T-helper 17 cell (primary cell): ENCODE measurements around the gene SURF1. TPM values are rescaled to one million over a fixed set of nuclear protein-coding genes. Genes with fewer than 3 reads are reported as not detected.
A peak's percentile ranks its signal among the peaks of the same experiment; 100 is the strongest.

ENCODE experiments used
- ATAC-seq: fragments of 150-1000 bp; cut with Tn5 transposase; 2 replicates; pipeline ENCODE4 v1.10.0; 2021; ENCODE audit warnings: mild to moderate bottlenecking, moderate library complexity
- DNase-seq, 3 donors: peaks; one replicate each; pipeline versions ENCODE4 v3.0.0 to v3.0.0-alpha.2; 2020 to 2021
- H3K9me3 ChIP-seq: one replicate; pipeline ENCODE4 v1.7.0; 2013; ENCODE audit warnings: low read length, mild to moderate bottlenecking; ENCODE audit not compliant: control insufficient read depth, poor library complexity, severe bottlenecking
- H3K27ac Mint-ChIP-seq: one replicate; pipeline ENCODE4 v1.8.0; 2022; ENCODE audit warnings: mild to moderate bottlenecking, moderate library complexity, mixed read lengths
- H3K27me3 Mint-ChIP-seq: one replicate; pipeline ENCODE4 v1.8.0; 2022; ENCODE audit warnings: mixed read lengths
- H3K36me3 Mint-ChIP-seq: one replicate; pipeline ENCODE4 v1.8.0; 2022; ENCODE audit warnings: low read depth, mixed read lengths
- H3K4me1 Mint-ChIP-seq: one replicate; pipeline ENCODE4 v1.8.0; 2022; ENCODE audit warnings: mild to moderate bottlenecking, mixed read lengths
- H3K4me3 Mint-ChIP-seq: one replicate; pipeline ENCODE4 v1.8.0; 2022; ENCODE audit warnings: mild to moderate bottlenecking, moderate library complexity, mixed read lengths
- total RNA-seq, 4 donors: library from RNA in 2 of 4; stranded (reverse) in 2 of 4; gene quantifications; one replicate each; pipeline ENCODE4 v1.2.3 and lab custom pipeline; 2022 to 2026

SURF1 gene
- total RNA-seq, 2 donors from 2014 or later = 34.9 to 46.9 TPM

DNA sequence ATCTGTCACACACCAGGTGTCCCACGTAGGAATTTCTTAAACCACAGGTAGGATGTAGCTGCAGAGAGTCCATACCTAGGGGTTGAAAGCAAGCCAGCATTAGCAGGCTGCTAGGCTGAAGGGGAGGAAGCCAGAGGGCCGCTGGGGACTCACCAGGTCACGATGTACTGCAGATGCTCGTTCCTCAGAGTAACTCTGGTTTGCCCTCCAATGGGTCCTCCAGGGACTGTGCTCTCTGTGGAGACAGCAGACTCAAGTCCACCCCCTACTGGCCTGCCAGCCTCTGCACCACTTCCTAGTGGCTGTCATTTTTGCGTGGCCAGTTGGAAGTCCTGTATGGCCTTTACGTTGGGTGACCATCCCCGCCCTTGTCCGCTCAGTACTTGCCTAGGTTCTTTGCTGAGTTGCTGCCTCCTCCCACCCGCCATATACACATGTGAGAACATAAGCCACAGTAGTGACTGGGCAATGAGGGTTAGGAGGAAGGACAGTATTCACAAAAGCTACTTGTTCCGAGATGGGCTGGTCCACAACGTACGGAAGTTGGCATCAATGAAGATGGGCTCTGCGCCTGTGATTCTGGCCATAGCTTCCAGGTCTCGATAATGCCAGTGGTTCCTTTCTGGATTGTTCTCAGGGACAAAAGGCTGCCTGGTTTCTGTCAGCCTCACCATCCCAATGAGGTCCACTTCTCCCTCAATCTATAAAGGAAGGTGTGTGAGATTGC is 4.2 kb downstream of the SURF1 start:
- peak overlapping the region; percentile 5 for H3K4me3 Mint-ChIP-seq
- ATAC-seq (no peak), DNase-seq (no peak)
- H3K27me3 Mint-ChIP-seq = no peaks in the 10 kb centered on the region
- H3K27ac Mint-ChIP-seq = no peak overlapping the region
- H3K4me1 Mint-ChIP-seq = peaks cover 23% of the 10 kb centered on the region
- peaks cover 7% of the 10 kb centered on the region for H3K36me3 Mint-ChIP-seq
- no peaks in the 10 kb centered on the region for H3K9me3 ChIP-seq

- Mint-ChIP-seq H3K27me3 (no peaks in the 10 kb centered on the region), H3K4me3 (no peak overlapping the region), H3K36me3 (peaks cover 7% of the 10 kb centered on the region), H3K4me1 (peaks cover 29% of the 10 kb centered on the region), H3K27ac (no peak overlapping the region)
- no peak for ATAC-seq
- no peaks in the 10 kb centered on the region for H3K9me3 ChIP-seq
- DNase-seq = no peak
Measured at GRCh38 chr9:133351526-133351907, 4.8 kb downstream of the SURF1 start.

GRCh38 chr9:133349965-133350616 is 6.2 kb downstream of the SURF1 start:
- no peaks in the 10 kb centered on the region for H3K27me3 Mint-ChIP-seq
- no peaks in the 10 kb centered on the region for H3K9me3 ChIP-seq
- H3K27ac Mint-ChIP-seq = peak overlapping the region; percentile 99
- H3K36me3 Mint-ChIP-seq = peaks cover 7% of the 10 kb centered on the region
- DNase-seq (no peak), ATAC-seq (no peak)
- H3K4me1 Mint-ChIP-seq = peaks cover 31% of the 10 kb centered on the region
- peak overlapping the region; percentile 100 for H3K4me3 Mint-ChIP-seq

DNA sequence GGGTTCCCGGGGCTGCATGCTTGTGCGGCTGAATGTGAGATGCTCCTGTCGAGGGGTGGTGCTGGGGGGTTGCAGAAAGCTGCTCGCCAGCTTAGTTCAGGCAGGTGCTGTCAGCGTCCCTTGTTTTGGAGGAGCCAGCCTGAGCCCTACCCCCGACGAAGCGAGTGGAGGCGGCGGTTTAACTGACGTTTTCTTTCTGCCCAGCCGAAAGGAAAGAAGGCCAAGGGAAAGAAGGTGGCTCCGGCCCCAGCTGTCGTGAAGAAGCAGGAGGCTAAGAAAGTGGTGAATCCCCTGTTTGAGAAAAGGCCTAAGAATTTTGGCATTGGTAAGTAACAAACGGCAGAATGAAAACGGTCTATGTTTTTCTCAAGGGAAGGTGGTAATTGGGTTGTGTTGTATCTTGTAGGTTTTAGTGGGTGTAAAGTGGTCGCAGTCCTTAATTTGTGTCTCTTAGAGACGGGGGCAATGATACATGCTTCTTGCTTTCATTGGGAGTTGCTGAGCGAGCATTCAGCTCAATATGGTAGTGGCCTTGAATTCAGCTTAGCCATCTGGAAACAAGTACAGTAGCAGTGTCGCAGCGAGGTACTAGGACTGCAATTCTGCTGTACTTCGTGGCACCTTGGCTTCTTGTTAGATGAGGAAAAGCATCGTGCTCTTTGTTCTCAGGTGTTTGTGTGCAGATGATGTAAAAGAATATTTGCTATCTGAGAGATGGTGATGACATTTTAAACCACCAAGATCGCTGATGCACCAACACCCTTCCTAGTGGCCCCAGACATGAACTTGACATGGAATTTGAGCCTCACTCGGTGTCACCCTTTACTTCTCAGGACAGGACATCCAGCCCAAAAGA is 7.3 kb downstream of the SURF1 start:
- no peaks in the 10 kb centered on the region for H3K9me3 ChIP-seq
- H3K4me3 Mint-ChIP-seq = peak overlapping the region; percentile 100
- no peak for DNase-seq
- no peaks in the 10 kb centered on the region for H3K27me3 Mint-ChIP-seq
- peaks cover 31% of the 10 kb centered on the region for H3K4me1 Mint-ChIP-seq
- peaks cover 7% of the 10 kb centered on the region for H3K36me3 Mint-ChIP-seq
- peak overlapping the region; percentile 99 for H3K27ac Mint-ChIP-seq
- ATAC-seq = peak; percentile 3

DNA sequence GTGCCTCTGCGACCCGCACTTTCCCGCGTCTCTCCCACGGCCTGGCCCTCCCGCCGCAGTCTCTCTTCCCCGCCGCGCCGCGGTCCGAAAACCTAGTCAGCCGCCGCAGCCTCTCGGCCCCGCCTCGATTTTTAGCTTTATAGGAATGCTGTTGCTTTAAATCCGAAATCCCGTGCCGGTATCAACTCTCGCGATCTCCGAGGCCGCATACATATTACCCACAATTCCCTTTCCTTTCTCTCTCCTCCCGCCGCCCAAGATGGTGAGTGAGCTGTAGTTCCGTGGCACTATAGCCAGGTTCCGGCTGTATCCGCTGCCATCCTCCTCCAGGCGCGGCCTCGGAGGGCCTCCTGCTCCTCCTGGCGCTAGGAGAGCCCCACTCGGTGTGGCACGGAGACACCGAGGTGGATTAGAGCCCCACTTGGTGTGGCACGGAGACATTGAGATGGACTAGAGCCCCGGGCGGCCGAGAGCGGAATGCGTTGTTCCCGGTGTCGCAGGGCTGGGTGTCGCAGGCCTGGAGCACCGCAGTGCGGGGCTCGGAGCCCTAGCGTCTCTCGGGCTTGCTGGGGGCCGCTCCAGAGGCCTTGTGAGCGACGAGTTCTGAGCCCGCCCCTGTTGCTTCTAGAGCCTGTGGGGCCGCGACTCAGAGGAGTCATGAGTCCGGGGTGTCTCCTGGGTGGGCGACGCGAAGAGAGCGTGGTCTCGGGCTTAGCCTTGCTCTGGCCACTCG is 8.1 kb downstream of the SURF1 start, which contains the start of the genes MED22 and RPL7A:
Gene MED22, minus strand, starts transcription at position 147 of the 733 bp plus-strand sequence. CDS start 1,469 bp downstream, outside the sequence.
Gene RPL7A, plus strand, starts transcription at position 234 of the 733 bp plus-strand sequence. Its CDS starts 26 bp downstream, at position 260.
- Mint-ChIP-seq H3K36me3 (peaks cover 7% of the 10 kb centered on the region), H3K4me1 (peaks cover 27% of the 10 kb centered on the region), H3K4me3 (peak within 1 kb of the TSS; percentile 100), H3K27ac (peak within 1 kb of the TSS; percentile 99), H3K27me3 (no peaks in the 10 kb centered on the region)
- peak; percentile 92 for ATAC-seq
- peak; percentile 70 to 82 (median 82) for DNase-seq
- H3K9me3 ChIP-seq = no peaks in the 10 kb centered on the region

GRCh38 chr9:133347515-133347984 is 8.7 kb downstream of the SURF1 start:
- ATAC-seq = peak; percentile 50
- Mint-ChIP-seq H3K4me1 (peaks cover 27% of the 10 kb centered on the region), H3K4me3 (peak overlapping the region; percentile 100), H3K27me3 (no peaks in the 10 kb centered on the region), H3K36me3 (peaks cover 7% of the 10 kb centered on the region), H3K27ac (peak overlapping the region; percentile 99)
- DNase-seq = peak in 2 of 3 donors; percentile 24 to 46
- H3K9me3 ChIP-seq = no peaks in the 10 kb centered on the region

DNA sequence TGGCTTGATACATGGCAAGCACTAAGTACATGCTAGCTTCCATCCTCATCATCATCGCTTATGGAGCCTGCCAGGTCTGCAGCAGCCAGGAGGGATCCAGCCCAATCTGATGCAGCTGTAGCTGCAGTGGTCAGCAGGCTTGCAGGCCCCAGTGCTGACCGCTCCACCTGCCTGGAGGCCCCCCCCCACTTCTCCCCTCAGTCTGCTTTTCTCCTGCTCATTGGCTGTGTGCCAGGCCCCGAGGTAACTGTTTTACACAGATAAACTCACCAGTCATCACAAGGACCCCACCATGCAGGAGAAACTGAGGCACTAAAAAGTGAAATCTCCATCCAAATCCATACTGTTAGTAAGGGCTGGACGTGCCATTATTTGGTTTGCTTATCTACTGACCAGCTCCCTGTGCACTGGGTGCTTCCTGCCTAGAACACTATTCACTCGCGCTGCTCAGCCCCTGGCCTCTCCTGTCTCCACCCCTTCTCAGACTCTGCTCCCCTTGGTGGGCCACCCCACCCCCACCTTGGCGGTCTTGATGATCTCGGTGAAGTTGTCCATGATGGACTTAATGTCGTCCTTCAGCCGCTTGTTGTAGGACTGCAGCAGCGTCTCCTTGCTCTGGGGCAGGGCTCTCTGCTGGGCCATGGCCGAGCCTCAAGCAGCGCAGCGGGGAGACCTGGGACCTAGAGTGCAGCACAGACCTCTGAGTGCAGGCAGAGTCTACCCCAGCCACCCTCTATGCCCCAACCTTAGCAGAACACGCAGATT is 10.1 kb downstream of the SURF1 start:
- Mint-ChIP-seq H3K27ac (peak overlapping the region; percentile 99), H3K4me1 (peaks cover 33% of the 10 kb centered on the region), H3K36me3 (peaks cover 7% of the 10 kb centered on the region), H3K27me3 (no peaks in the 10 kb centered on the region), H3K4me3 (peak overlapping the region; percentile 94)
- no peaks in the 10 kb centered on the region for H3K9me3 ChIP-seq
- no peak for ATAC-seq
- no peak for DNase-seq

GRCh38 chr9:133345596-133345995 is 10.7 kb downstream of the SURF1 start:
- no peaks in the 10 kb centered on the region for H3K9me3 ChIP-seq
- Mint-ChIP-seq H3K36me3 (peaks cover 8% of the 10 kb centered on the region), H3K4me3 (no peak overlapping the region), H3K27ac (no peak overlapping the region), H3K4me1 (peaks cover 34% of the 10 kb centered on the region), H3K27me3 (no peaks in the 10 kb centered on the region)
- ATAC-seq = no peak
- DNase-seq = no peak

DNA sequence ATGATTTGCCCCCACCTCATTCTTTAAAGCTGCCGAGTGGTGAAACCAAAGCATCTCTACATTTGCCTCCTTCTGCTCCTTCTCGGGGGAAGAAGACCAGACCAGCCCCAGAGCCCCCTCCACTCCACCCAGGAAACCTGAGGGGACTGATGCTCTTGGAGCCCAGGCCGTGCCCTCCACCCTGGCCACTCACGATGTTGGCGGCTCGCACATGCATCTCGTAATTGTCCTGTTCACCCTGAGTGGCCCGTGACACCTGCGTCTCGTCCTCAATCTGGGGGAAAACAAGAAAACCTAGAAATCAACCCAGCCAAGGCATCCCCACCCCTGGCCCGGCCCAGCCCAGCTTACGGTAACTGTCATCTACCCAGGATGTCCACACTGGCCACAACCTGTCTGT is 11.3 kb downstream of the SURF1 start:
- no peak overlapping the region for H3K4me3 Mint-ChIP-seq
- no peaks in the 10 kb centered on the region for H3K9me3 ChIP-seq
- H3K27me3 Mint-ChIP-seq = no peaks in the 10 kb centered on the region
- H3K27ac Mint-ChIP-seq = no peak overlapping the region
- peaks cover 9% of the 10 kb centered on the region for H3K36me3 Mint-ChIP-seq
- no peak for DNase-seq
- ATAC-seq = no peak
- H3K4me1 Mint-ChIP-seq = peaks cover 39% of the 10 kb centered on the region

DNA sequence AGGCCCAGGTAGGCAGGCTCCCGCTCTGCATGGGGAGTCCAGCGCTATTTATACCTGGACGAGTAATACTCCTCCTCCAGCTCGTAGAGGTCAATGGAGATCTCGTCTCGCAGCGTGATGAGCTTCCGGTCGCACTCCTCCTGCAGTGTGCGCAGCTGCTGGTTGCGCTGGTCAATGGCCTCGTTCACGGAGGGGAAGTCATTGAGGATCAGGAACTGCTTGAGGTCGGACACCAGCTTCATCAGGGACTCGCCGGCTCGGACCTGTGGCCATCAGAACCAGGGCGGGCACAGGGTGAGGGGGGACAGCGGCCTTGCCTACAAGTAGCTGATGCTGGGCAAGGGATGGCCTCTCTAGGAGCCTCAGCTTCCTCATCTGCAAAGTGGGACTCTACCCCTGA is 12.2 kb downstream of the SURF1 start:
- H3K9me3 ChIP-seq = no peaks in the 10 kb centered on the region
- H3K4me3 Mint-ChIP-seq = no peak overlapping the region
- peaks cover 9% of the 10 kb centered on the region for H3K36me3 Mint-ChIP-seq
- no peak overlapping the region for H3K27ac Mint-ChIP-seq
- ATAC-seq = no peak
- no peak for DNase-seq
- peaks cover 43% of the 10 kb centered on the region for H3K4me1 Mint-ChIP-seq
- no peaks in the 10 kb centered on the region for H3K27me3 Mint-ChIP-seq

DNA sequence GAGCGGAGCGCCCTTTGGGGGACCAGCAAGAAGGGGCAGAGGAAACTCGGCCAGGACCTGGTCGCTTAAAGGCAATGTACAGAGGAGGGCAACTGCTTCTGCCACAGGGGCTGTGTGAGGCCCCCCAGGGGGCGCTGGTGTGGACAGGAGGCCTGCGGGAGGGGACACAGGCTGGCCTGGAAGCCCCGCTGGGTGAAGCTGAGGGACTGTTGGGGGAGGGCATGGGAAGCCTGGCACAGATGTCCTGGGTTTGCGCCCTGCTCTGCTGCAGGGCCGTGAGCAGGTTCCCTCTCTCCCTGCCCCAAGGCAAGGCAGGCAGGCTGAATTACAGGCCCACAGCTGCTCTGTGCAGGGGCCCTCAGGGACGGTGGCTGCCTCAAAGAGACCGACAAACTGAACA is 13.7 kb downstream of the SURF1 start:
- no peak overlapping the region for H3K27ac Mint-ChIP-seq

GRCh38 chr9:133342069-133342406 is 14.2 kb downstream of the SURF1 start:
- H3K4me3 Mint-ChIP-seq = no peak overlapping the region
- no peak for DNase-seq
- H3K27me3 Mint-ChIP-seq = no peaks in the 10 kb centered on the region
- no peak overlapping the region for H3K27ac Mint-ChIP-seq
- peak; percentile 16 for ATAC-seq
- no peaks in the 10 kb centered on the region for H3K9me3 ChIP-seq
- peaks cover 2% of the 10 kb centered on the region for H3K36me3 Mint-ChIP-seq
- peaks cover 30% of the 10 kb centered on the region for H3K4me1 Mint-ChIP-seq

More for the DNA sequence above, 13.7 kb downstream of the SURF1 start:
- peaks cover 32% of the 10 kb centered on the region for H3K4me1 Mint-ChIP-seq
- peaks cover 2% of the 10 kb centered on the region for H3K36me3 Mint-ChIP-seq
- no peak for DNase-seq
- ATAC-seq = no peak
- no peaks in the 10 kb centered on the region for H3K9me3 ChIP-seq
- H3K4me3 Mint-ChIP-seq = no peak overlapping the region
- H3K27me3 Mint-ChIP-seq = no peaks in the 10 kb centered on the region
